H9 (cell line): ENCODE results near the gene ULK2. TPM values are rescaled to one million over a fixed set of nuclear protein-coding genes. Genes with fewer than 3 reads are reported as not detected.

Experiments used
- DNase-seq: peaks from one replicate; pipeline ENCODE4 v3.0.0-alpha.2; 2017
- H2AFZ ChIP-seq: one replicate; pipeline ENCODE4 v1.6.1; 2013; ENCODE audit warnings: mild to moderate bottlenecking, low read length, control low read depth, moderate library complexity
- H2AK5ac ChIP-seq: 2 replicates; pipeline ENCODE4 v1.6.1; 2013; ENCODE audit warnings: low read length, control low read depth, mixed read lengths; ENCODE audit not compliant: insufficient read length
- H2BK120ac ChIP-seq: one replicate; pipeline ENCODE4 v1.6.1; 2013; ENCODE audit warnings: low read depth, mild to moderate bottlenecking, low read length, control low read depth, inconsistent platforms; ENCODE audit not compliant: poor library complexity, severe bottlenecking
- H2BK12ac ChIP-seq: 2 replicates; pipeline ENCODE4 v1.6.1; 2013; ENCODE audit warnings: low read length, control low read depth, mixed read lengths, low read depth; ENCODE audit not compliant: insufficient read length
- H2BK15ac ChIP-seq: 2 replicates; pipeline ENCODE4 v1.6.1; 2013; ENCODE audit warnings: low read depth, low read length, control low read depth
- H2BK20ac ChIP-seq: one replicate; pipeline ENCODE4 v1.6.1; 2013; ENCODE audit warnings: low read depth, mild to moderate bottlenecking, low read length, control low read depth, inconsistent platforms; ENCODE audit not compliant: poor library complexity, severe bottlenecking
- H2BK5ac ChIP-seq: 2 replicates; pipeline ENCODE4 v1.6.1; 2013; ENCODE audit warnings: low read length, control low read depth, mixed read lengths; ENCODE audit not compliant: insufficient read length
- H3K14ac ChIP-seq: 2 replicates; pipeline ENCODE4 v1.6.1; 2013; ENCODE audit warnings: low read length, control low read depth; ENCODE audit not compliant: insufficient read depth
- H3K18ac ChIP-seq: 2 replicates; pipeline ENCODE4 v1.6.1; 2013; ENCODE audit warnings: low read depth, mild to moderate bottlenecking, mixed read lengths, low read length, control low read depth; ENCODE audit not compliant: insufficient read length
- H3K23ac ChIP-seq: 2 replicates; pipeline ENCODE4 v1.6.1; 2013; ENCODE audit warnings: low read length, control low read depth, mixed read lengths, low read depth; ENCODE audit not compliant: insufficient read length
- H3K23me2 ChIP-seq: 2 replicates; pipeline ENCODE4 v1.6.1; 2013; ENCODE audit warnings: low read depth, mild to moderate bottlenecking, mixed read lengths, low read length, control low read depth; ENCODE audit not compliant: insufficient read length, poor library complexity, severe bottlenecking
- H3K27ac ChIP-seq: 2 replicates; pipeline ENCODE4 v1.5.1; 2013; ENCODE audit warnings: low read length, control low read depth, mixed read lengths, low read depth; ENCODE audit not compliant: insufficient read length
- H3K27me3 ChIP-seq: 2 replicates; pipeline ENCODE4 v1.6.1; 2013; ENCODE audit warnings: low read length, control low read depth, inconsistent platforms; ENCODE audit not compliant: insufficient read depth
- H3K4ac ChIP-seq: 2 replicates; pipeline ENCODE4 v1.6.1; 2013; ENCODE audit warnings: low read depth, mild to moderate bottlenecking, control low read depth, inconsistent platforms, low read length, moderate library complexity
- H3K4me1 ChIP-seq: 2 replicates; pipeline ENCODE4 v1.6.1; 2013; ENCODE audit warnings: low read length, control low read depth, inconsistent platforms; ENCODE audit not compliant: insufficient read depth
- H3K4me2 ChIP-seq: 2 replicates; pipeline ENCODE4 v1.6.1; 2013; ENCODE audit warnings: low read length, control low read depth, mixed read lengths; ENCODE audit not compliant: insufficient read length, insufficient read depth
- H3K56ac ChIP-seq: 2 replicates; pipeline ENCODE4 v1.6.1; 2013; ENCODE audit warnings: low read depth, mild to moderate bottlenecking, mixed read lengths, low read length, control low read depth; ENCODE audit not compliant: insufficient read length
- H3K79me1 ChIP-seq: 2 replicates; pipeline ENCODE4 v1.6.1; 2013; ENCODE audit warnings: low read depth, mild to moderate bottlenecking, moderate library complexity, low read length, control low read depth, inconsistent platforms; ENCODE audit not compliant: insufficient read depth, poor library complexity, severe bottlenecking
- H3K79me2 ChIP-seq: 2 replicates; pipeline ENCODE4 v1.6.1; 2013; ENCODE audit warnings: low read length, control low read depth, inconsistent platforms; ENCODE audit not compliant: insufficient read depth
- H3K9ac ChIP-seq: 2 replicates; pipeline ENCODE4 v1.6.1; 2013; ENCODE audit warnings: low read length, control low read depth, mixed read lengths; ENCODE audit not compliant: insufficient read length; ENCODE audit errors: extremely low read depth
- H3K9me3 ChIP-seq: one replicate; pipeline ENCODE4 v1.6.1; 2013; ENCODE audit warnings: low read depth, low read length, inconsistent platforms; ENCODE audit not compliant: control insufficient read depth
- H3T11ph ChIP-seq: one replicate; pipeline ENCODE4 v1.6.1; 2013; ENCODE audit warnings: mild to moderate bottlenecking, low read length, control low read depth, inconsistent platforms
- H4K20me1 ChIP-seq: one replicate; pipeline ENCODE4 v1.6.1; 2013; ENCODE audit not compliant: control insufficient read depth, insufficient read length, insufficient read depth
- H4K5ac ChIP-seq: 2 replicates; pipeline ENCODE4 v1.6.1; 2013; ENCODE audit warnings: low read depth, mild to moderate bottlenecking, mixed read lengths, low read length, control low read depth; ENCODE audit not compliant: insufficient read length
- H4K8ac ChIP-seq: replicated peaks from 2 replicates; pipeline ENCODE4 v1.6.1; 2013; ENCODE audit warnings: low read length, control low read depth, mixed read lengths, low read depth; ENCODE audit not compliant: insufficient read length
- H4K91ac ChIP-seq: 2 replicates; pipeline ENCODE4 v1.6.1; 2013; ENCODE audit warnings: low read depth, mild to moderate bottlenecking, moderate library complexity, mixed read lengths, low read length, control low read depth; ENCODE audit not compliant: insufficient read length
- H3K27ac Mint-ChIP-seq, 3 experiments: 2 replicates in 2 of 3; 3 replicates in 1 of 3; pipeline ENCODE4 v1.8.0; 2020 to 2021; ENCODE audit warnings: mixed read lengths in 3 of 3, mild to moderate bottlenecking in 1 of 3, moderate library complexity in 1 of 3
- H3K27me3 Mint-ChIP-seq: 2 replicates; pipeline ENCODE4 v1.8.0; 2021; ENCODE audit warnings: low read depth, mild to moderate bottlenecking, moderate library complexity, mixed read lengths
- H3K36me3 Mint-ChIP-seq, 3 experiments: 2 replicates in 2 of 3; 3 replicates in 1 of 3; pipeline ENCODE4 v1.8.0; 2020 to 2021; ENCODE audit warnings: low read depth in 3 of 3, mixed read lengths in 3 of 3; ENCODE audit not compliant: insufficient read depth in 1 of 3
- H3K4me1 Mint-ChIP-seq, 2 experiments: 2 replicates each; pipeline ENCODE4 v1.8.0; 2020; ENCODE audit warnings: mixed read lengths in 2 of 2
- H3K4me3 Mint-ChIP-seq, 2 experiments: 2 replicates in 1 of 2; 3 replicates in 1 of 2; pipeline ENCODE4 v1.8.0; 2020 to 2021; ENCODE audit warnings: mild to moderate bottlenecking in 2 of 2, mixed read lengths in 2 of 2, moderate library complexity in 1 of 2
- H3K9me3 Mint-ChIP-seq, 2 experiments: 2 replicates in 1 of 2; 3 replicates in 1 of 2; pipeline ENCODE4 v1.8.0; 2020; ENCODE audit warnings: mild to moderate bottlenecking in 2 of 2, mixed read lengths in 2 of 2, moderate library complexity in 1 of 2
- CTCF ChIP-seq: fragments of 200-600 bp; sonication (generic); conservative IDR thresholded peaks from 3 replicates; pipeline ENCODE4 v1.8.0; 2021; ENCODE audit warnings: antibody characterized with exemption, mild to moderate bottlenecking
- WGBS: extraction: QIAGEN DNeasy Blood & Tissue Kit; methylation state at CpG from one replicate; pipeline ENCODE4 v1.1.7; 2013; ENCODE audit warnings: missing lambda C conversion rate, low lambda C conversion rate, mixed read lengths; ENCODE audit not compliant: insufficient read length; ENCODE audit errors: extremely low coverage; 5-methylcytosine and 5-hydroxymethylcytosine counted together
- total RNA-seq: library from RNA; stranded (reverse); gene quantifications from 2 replicates; pipeline ENCODE4 v1.2.1, GENCODE V29; 2021

The ULK2 gene
- total RNA-seq, 1 experiment from 2014 or later: 11.5 TPM

GRCh38 chr17:19770985-19771735 is 96.6 kb downstream of the ULK2 start:
- no peak for TF ChIP-seq CTCF
- no peak overlapping the region for H2BK120ac ChIP-seq
- no peak overlapping the region for H3K9ac ChIP-seq
- H3K36me3 Mint-ChIP-seq: peaks cover 0 to 3% (median 0%) of the 10 kb centered on the region in 3 experiments; a peak in 1 of 7 replicates
- no peak overlapping the region for H3K18ac ChIP-seq
- no peak overlapping the region for H2AK5ac ChIP-seq
- H3K9me3 ChIP-seq: no peaks in the 10 kb centered on the region
- H3K14ac ChIP-seq: no peak overlapping the region; the same call in 1 of the 2 replicates
- H3K27me3 ChIP-seq: no peaks in the 10 kb centered on the region
- no peaks in the 10 kb centered on the region; the same call in 1 of the 2 replicates for H3K27me3 Mint-ChIP-seq
- no peak overlapping the region for H3K4me3 Mint-ChIP-seq
- no peak overlapping the region for H2BK5ac ChIP-seq
- no peaks in the 10 kb centered on the region for H3K4me1 ChIP-seq
- no peaks in the 10 kb centered on the region for H3K79me1 ChIP-seq
- H3T11ph ChIP-seq: no peak overlapping the region
- H3K4ac ChIP-seq: no peak overlapping the region
- H4K20me1 ChIP-seq: no peaks in the 10 kb centered on the region
- H3K56ac ChIP-seq: no peak overlapping the region
- no peak overlapping the region for H3K23ac ChIP-seq
- H3K27ac ChIP-seq: no peak overlapping the region
- H3K4me2 ChIP-seq: no peak overlapping the region
- H3K4me1 Mint-ChIP-seq: peaks cover 2 to 3% of the 10 kb centered on the region in 2 experiments; a peak in 3 of 4 replicates
- no peaks in the 10 kb centered on the region; the same call in 1 of the 2 replicates for H3K79me2 ChIP-seq
- H2BK20ac ChIP-seq: no peak overlapping the region
- no peak overlapping the region for H4K8ac ChIP-seq
- H2BK15ac ChIP-seq: no peak overlapping the region
- WGBS: no CpG with 5 or more reads among the region's 6 CpGs
- no peak overlapping the region for H2AFZ ChIP-seq
- H3K9me3 Mint-ChIP-seq: no peaks in the 10 kb centered on the region
- H4K91ac ChIP-seq: no peak overlapping the region
- no peak overlapping the region for H3K27ac Mint-ChIP-seq
- no peak overlapping the region for H2BK12ac ChIP-seq
- DNase-seq: no peak
- no peaks in the 10 kb centered on the region for H3K23me2 ChIP-seq
- no peak overlapping the region for H4K5ac ChIP-seq
